Fibroblast of skin of back (primary cell): ENCODE data around the gene POLR3E.
A peak's percentile ranks its signal among the peaks of the same experiment; 100 is the strongest.
"Not testable (repeated sequence)": the region's sequence is repeated elsewhere in the genome, so short reads cannot be mapped to it uniquely, and the experiment has no call there.

Experiments used
- DNase-seq: peaks from one replicate; pipeline ENCODE4 v3.0.0-alpha.2; 2013

POLR3E gene

GRCh38 chr16:22293137-22294106, 3.8 kb upstream of the POLR3E start:
- DNase-seq: no peak

- DNase-seq: no peak
These were observed 740 bp upstream of the POLR3E start for GRCh38 chr16:22296225-22297113.

- DNase-seq: peak; percentile 97
These were observed 893 bp downstream of the POLR3E start for GRCh38 chr16:22297871-22298733.

GRCh38 chr16:22299036-22299435, 1.8 kb downstream of the POLR3E start:
- DNase-seq: no peak

- peak; percentile 61 for DNase-seq
These were observed 3.3 kb downstream of the POLR3E start for GRCh38 chr16:22300427-22301071.

DNA sequence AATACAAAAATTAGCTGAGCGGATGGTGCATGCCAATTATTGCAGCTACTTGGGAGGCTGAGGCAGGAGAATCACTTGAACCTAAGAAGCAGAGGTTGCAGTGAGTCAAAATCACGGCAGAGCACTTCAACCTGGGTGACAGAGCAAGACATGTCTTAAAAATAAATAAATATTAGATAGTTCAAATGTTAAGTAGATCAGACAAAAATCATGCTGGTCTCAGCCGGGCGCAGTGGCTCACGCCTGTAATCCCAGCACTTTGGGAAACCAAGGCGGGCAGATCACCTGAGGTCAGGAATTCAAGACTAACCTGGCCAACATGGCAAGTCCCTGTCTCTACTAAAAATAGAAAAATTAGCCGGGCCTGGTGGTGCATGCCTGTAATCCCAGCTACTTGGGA, 4.2 kb downstream of the POLR3E start:
- DNase-seq: not testable (repeated sequence)

DNA sequence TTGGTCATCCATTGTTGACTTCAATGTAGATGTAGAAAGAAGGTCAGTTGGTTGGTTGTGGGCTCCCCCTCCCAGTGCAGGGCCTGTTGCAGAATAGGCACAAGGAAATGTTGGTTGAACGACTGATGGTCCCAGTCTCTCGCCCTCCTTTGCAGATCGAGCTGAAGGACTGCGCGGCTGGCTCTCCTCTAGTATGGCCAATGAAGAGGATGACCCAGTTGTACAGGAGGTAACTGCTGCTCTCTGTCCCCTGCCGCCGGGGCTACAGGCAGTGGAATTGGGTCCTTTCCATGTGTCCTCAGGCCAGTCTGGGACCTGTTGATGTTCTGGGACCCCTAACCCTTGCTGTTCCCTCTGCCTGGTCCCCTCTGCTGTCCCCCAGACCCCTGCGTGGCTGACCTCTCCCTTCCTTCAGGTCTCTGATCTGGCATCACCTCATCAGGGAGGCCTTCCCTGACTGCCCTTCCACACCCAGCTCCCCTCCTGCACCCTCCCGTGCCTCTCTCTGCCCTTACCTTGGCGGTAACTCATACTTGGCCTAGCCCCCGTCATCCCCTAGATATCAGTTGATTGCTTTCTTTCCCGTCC, 5.7 kb downstream of the POLR3E start:
- no peak for DNase-seq

DNA sequence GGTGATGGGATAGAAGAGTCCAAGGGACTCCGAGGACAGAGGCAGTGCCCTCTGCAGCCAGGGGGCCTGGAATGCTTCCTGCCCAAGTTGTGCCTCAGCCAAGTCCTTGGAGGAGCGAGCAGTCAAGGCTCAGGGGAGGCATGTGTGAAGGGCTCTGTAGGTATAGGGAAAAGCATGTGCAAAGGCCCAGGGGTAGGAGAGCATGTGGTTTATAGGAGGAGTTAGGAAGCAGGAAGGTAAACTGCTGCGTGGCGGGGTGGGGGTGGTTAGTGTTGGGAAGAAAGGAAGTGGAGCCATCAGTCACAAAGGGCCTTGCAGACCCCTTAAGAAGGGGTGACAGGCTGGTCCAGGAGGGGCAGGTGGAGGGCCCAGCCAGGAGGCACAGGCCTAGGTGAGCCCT, 7.2 kb downstream of the POLR3E start:
- DNase-seq: no peak

DNA sequence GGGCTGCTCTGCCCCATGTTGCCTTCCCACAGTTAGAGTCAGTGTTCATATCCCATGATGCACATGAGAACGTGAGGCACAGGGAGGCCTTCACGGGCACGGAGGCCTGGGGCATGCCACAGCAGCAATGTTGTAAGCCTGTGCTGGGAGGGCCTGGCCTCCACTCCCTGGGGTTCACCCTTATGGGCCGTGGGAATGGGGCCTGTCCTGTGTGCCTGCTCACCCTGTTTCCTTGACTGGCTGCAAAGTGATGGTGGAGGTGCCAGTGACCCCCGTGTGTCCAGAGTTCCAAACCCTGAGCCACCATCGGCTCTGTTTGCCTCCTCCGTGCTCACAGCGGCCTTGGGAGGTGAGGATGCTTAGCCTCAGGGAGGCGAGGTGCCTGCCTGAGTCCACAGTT, 9.6 kb downstream of the POLR3E start:
- DNase-seq: no peak

GRCh38 chr16:22307838-22308237, 10.6 kb downstream of the POLR3E start:
- DNase-seq: no peak

DNA sequence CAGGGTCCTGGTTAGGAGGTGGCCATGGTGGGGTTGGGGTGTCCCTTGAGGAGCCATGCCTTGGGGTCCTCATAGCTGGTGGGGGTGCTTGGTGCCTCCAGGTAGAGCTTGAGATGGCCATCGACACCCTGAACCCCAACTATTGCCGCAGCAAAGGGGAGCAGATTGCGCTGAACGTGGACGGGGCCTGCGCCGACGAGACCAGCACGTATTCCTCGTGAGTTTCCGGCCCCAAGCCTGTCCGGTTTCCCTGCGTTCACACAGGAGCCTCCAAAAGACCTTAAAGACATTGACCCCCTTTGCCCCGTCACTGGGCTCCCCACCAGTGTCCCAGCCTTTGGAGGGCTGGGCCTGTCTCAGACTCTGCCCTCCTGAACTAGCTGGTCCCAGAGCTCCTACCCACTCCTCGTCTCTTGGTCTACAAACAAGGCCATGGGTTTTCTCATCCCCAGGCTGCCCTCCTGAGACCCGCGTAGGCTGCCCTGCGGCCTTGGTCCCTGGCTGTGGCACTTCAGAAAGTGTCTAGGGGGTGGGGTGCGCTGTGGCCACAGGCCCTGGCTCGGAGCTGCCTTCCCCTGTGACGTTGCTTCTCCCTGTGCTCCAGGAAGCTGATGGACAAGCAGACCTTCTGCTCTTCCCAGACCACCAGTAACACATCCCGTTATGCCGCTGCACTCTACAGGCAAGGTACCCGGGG, 11.8 kb downstream of the POLR3E start:
- DNase-seq: no peak

- no peak for DNase-seq
These were observed 14.3 kb downstream of the POLR3E start for GRCh38 chr16:22311520-22311919.

DNA sequence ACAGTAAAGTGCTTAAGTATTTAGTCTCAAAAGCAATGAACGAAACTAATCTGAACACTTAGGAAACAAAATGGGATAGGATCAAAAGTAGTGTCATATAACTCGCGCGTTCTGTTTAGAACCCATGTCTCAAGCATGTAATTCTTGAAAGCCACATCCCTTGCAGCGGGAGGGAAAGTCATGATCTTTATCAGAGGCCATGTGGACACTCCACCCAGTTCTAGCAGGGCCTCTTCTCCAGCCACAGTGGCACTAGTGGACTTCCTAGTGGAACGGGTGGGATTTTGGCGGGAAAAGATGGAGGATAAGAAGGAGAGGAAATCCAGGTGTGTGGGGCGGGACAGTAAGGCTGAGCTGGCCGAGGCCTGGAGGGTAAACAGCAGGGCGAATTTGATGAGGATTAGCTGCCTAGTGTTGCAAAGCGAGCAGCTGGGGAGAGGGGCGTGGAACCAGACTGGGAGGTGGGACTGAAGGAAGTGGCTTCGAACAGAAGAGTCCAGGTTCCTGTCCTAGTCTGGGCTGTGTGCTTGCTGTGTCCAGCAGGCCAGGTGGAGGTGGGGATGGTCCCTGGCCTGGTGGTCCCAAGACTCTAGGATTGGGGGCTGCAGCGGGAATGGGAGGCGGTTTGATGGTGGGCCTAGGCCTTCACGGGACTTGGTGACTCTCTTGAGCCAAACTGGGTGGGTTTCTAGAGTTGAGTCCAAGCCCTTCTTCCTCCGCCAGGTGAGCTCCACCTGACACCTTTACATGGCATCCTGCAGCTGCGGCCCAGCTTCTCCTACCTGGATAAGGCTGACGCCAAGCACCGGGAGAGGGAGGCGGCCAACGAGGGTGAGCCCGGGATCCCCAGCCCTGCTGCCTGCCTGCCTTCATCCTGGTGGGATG, 15.9 kb downstream of the POLR3E start:
- DNase-seq: no peak

DNA sequence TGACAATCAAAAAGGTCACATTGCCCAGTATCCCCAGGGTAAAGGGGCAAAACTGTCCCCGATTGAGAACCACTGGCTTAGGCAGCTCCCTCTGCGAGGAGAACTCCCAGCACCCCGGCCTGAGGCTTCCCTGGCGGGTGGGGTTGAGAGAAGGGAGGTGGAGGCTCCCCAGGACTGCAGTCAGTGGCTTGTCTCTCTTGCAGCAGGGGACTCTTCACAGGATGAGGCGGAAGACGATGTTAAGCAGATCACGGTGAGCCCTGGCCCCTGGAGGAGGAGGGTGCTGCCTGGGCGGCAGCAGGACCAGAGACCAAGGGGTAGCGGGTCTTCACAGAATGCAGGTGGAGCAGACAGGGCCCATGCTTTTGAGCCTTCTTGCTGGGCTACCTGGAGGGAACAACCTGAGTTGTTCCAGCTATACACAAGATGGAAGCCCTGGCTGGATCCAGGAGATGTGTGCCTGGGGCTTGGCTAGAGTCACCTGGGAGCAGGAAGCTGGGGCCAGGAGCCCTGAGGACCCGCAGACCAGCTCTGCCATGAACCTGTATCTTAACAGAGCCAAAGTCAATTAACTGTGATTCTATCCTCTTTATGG, 16.8 kb downstream of the POLR3E start:
- no peak for DNase-seq

- no peak for DNase-seq
These were observed 17.7 kb downstream of the POLR3E start for GRCh38 chr16:22314661-22315626.

GRCh38 chr16:22315979-22316378, 18.8 kb downstream of the POLR3E start:
- DNase-seq: no peak

DNA sequence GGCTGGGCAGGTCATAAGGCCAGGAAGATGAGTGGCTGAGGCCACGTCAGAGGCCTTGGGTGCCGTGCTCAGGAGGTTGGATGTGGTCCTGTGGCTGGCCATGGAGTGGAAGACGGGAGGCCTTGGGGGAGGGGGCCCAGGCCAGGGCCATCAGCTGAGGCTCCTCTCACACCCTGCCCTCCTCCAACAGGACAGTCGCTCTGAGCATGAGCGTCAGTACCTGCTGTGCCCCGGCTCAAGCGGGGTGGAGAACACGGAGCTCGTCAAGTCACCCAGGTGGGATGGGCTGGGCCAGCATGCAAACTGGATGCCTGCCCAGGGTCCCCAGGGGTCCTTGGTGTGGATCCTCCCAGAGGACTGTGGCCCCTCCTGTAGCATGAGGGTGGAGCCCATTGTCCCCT, 19.2 kb downstream of the POLR3E start:
- no peak for DNase-seq

DNA sequence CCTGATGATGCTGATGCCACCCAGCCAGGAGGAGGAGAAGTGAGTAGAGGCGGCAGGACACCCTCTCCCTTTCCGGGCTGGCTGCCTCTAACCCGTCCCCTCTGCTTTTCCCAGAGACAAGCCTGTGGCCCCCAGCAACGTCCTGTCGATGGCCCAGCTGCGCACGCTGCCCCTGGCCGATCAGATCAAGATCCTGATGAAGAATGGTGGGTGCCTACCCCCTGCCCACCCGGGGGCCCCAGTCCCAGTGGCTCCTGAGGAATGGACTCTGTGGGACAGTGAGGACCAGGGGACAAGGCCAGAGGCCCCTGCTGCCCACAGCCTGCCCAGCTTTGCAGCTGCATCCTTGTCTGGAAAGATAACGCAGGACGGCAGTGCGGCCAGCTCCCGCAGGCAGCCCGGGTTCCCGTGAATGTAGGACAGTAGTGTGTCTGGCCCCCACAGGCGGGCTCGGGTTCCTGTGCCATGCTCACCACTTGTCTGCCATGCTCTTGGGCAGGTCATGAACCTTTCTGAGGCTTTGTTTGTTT, 19.9 kb downstream of the POLR3E start:
- no peak for DNase-seq
